WTC11 (cell line): ENCODE results near the gene FEV. TPM values are rescaled to one million over a fixed set of nuclear protein-coding genes. Genes with fewer than 3 reads are reported as not detected.

ENCODE experiments used
- ATAC-seq: fragments of 200-7000 bp; cut with Tn5 transposase; 2 replicates; pipeline ENCODE4 v1.10.0; 2021; ENCODE audit warnings: mild to moderate bottlenecking, moderate library complexity
- CTCF ChIA-PET: fragments of 300-600 bp; sonication (Branson Sonifier 250); formaldehyde crosslinking; loops from one replicate; lab custom pipeline; 2021; ENCODE audit warnings: antibody characterized with exemption; lab: Charles Lee
- POLR2A ChIA-PET: fragments of 350-600 bp; sonication (Branson Sonifier 250); formaldehyde crosslinking; loops from one replicate; lab custom pipeline; 2021; ENCODE audit warnings: antibody characterized with exemption; lab: Charles Lee
- DNase-seq: peaks from one replicate; pipeline ENCODE4 v3.0.0; 2021; ENCODE audit warnings: low spot score
- H3K27ac Mint-ChIP-seq: 2 replicates; pipeline ENCODE4 v1.8.0; 2021; ENCODE audit warnings: mixed read lengths
- H3K27me3 Mint-ChIP-seq: 2 replicates; pipeline ENCODE4 v1.8.0; 2021; ENCODE audit warnings: low read depth, mild to moderate bottlenecking, moderate library complexity, mixed read lengths
- H3K36me3 Mint-ChIP-seq: 2 replicates; pipeline ENCODE4 v1.8.0; 2021; ENCODE audit warnings: mixed read lengths
- H3K4me1 Mint-ChIP-seq: 2 replicates; pipeline ENCODE4 v1.8.0; 2022; ENCODE audit warnings: mixed read lengths
- H3K4me3 Mint-ChIP-seq: 2 replicates; pipeline ENCODE4 v1.8.0; 2021; ENCODE audit warnings: mild to moderate bottlenecking, moderate library complexity, mixed read lengths
- H3K9me3 Mint-ChIP-seq: 2 replicates; pipeline ENCODE4 v1.8.0; 2021; ENCODE audit warnings: mixed read lengths
- AFF4 ChIP-seq: sonication (generic); formaldehyde crosslinking; IDR thresholded peaks from 2 replicates; pipeline ENCODE4 v1.8.1; 2023; ENCODE audit warnings: mild to moderate bottlenecking, missing genetic modification reagents, borderline replicate concordance
- ATF2 ChIP-seq: sonication (generic); formaldehyde crosslinking; IDR thresholded peaks from 2 replicates; pipeline ENCODE4 v1.8.1; 2022; ENCODE audit warnings: low read depth, missing genetic modification reagents, borderline replicate concordance
- ATF6 ChIP-seq: sonication (generic); formaldehyde crosslinking; IDR thresholded peaks from 2 replicates; pipeline ENCODE4 v1.8.1; 2023; ENCODE audit warnings: mild to moderate bottlenecking, missing genetic modification reagents
- CBFB ChIP-seq: sonication (generic); formaldehyde crosslinking; IDR thresholded peaks from 2 replicates; pipeline ENCODE4 v1.8.1; 2022; ENCODE audit warnings: mild to moderate bottlenecking, low read depth, missing genetic modification reagents
- E2F4 ChIP-seq: sonication (generic); formaldehyde crosslinking; IDR thresholded peaks from 2 replicates; pipeline ENCODE4 v1.8.1; 2022; ENCODE audit warnings: low read depth, mild to moderate bottlenecking, moderate library complexity, missing genetic modification reagents, borderline replicate concordance
- E2F5 ChIP-seq: sonication (generic); formaldehyde crosslinking; IDR thresholded peaks from 2 replicates; pipeline ENCODE4 v1.8.1; 2022; ENCODE audit warnings: mild to moderate bottlenecking, moderate library complexity, missing genetic modification reagents
- ERG ChIP-seq: fragments of 250-450 bp; sonication (Bioruptor Pico); IDR thresholded peaks from 2 replicates; pipeline ENCODE4 v1.8.0; 2021; ENCODE audit warnings: mild to moderate bottlenecking
- JUN ChIP-seq: sonication (generic); formaldehyde crosslinking; IDR thresholded peaks from 2 replicates; pipeline ENCODE4 v1.8.0; 2023; ENCODE audit warnings: mild to moderate bottlenecking, missing genetic modification reagents
- RORB ChIP-seq: fragments of 250-450 bp; sonication (Bioruptor Pico); IDR thresholded peaks from 2 replicates; pipeline ENCODE4 v1.9.0; 2021; ENCODE audit warnings: mild to moderate bottlenecking
- STAT6 ChIP-seq: sonication (generic); formaldehyde crosslinking; conservative IDR thresholded peaks from 2 replicates; pipeline ENCODE4 v1.8.1; 2023; ENCODE audit warnings: mild to moderate bottlenecking, low read depth, missing genetic modification reagents, moderate library complexity
- ZBTB21 ChIP-seq: sonication (generic); formaldehyde crosslinking; IDR thresholded peaks from 2 replicates; pipeline ENCODE4 v1.8.1; 2023; ENCODE audit warnings: mild to moderate bottlenecking, missing genetic modification reagents, borderline replicate concordance
- ZBTB43 ChIP-seq: sonication (generic); formaldehyde crosslinking; IDR thresholded peaks from 2 replicates; pipeline ENCODE4 v1.8.1; 2023; ENCODE audit warnings: mild to moderate bottlenecking, missing genetic modification reagents
- ZNF263 ChIP-seq: sonication (generic); formaldehyde crosslinking; IDR thresholded peaks from 2 replicates; pipeline ENCODE4 v1.8.1; 2022; ENCODE audit warnings: low read depth, mild to moderate bottlenecking, moderate library complexity, missing genetic modification reagents
- ZNF396 ChIP-seq: fragments of 250-450 bp; sonication (Bioruptor Pico); IDR thresholded peaks from 2 replicates; pipeline ENCODE4 v1.8.0; 2021; ENCODE audit warnings: mild to moderate bottlenecking, moderate library complexity, borderline replicate concordance
- ZNF416 ChIP-seq: fragments of 250-450 bp; sonication (Bioruptor Pico); IDR thresholded peaks from 2 replicates; pipeline ENCODE4 v1.9.0; 2021; ENCODE audit warnings: mild to moderate bottlenecking, inconsistent platforms
- ZNF512 ChIP-seq: sonication (generic); formaldehyde crosslinking; IDR thresholded peaks from 2 replicates; pipeline ENCODE4 v1.8.1; 2022; ENCODE audit warnings: missing genetic modification reagents, borderline replicate concordance
- total RNA-seq: library from RNA; stranded (reverse); gene quantifications from 3 replicates; pipeline ENCODE4 v1.2.3, GENCODE V29; 2021

FEV gene
- total RNA-seq, 1 experiment from 2014 or later = not detected

- no peak for TF ChIP-seq AFF4 (CRISPR knock-in tag)
- TF ChIP-seq STAT6 (CRISPR knock-in tag) = no peak
- TF ChIP-seq ZNF416 (CRISPR knock-in tag) = no peak
Measured at GRCh38 chr2:218986148-218986761, 1.3 kb upstream of the FEV start (continued).

GRCh38 chr2:218985325-218986091 lies 524 bp upstream of the FEV start:
- ChIA-PET POLR2A (no interaction called here), CTCF (interaction anchor here (1.2 to 5.7 kb wide), 3 partner anchors 9 to 87 kb away, joined by 8 to 158 read pairs (median 9); partner anchors contain the start of gene CRYBA2)
- Mint-ChIP-seq H3K27me3 (peaks cover 98% of the 10 kb centered on the region), H3K36me3 (no peaks in the 10 kb centered on the region), H3K4me3 (peak overlapping the region; percentile 60), H3K9me3 (no peaks in the 10 kb centered on the region), H3K27ac (no peak overlapping the region), H3K4me1 (peaks cover 23% of the 10 kb centered on the region)
- DNase-seq = peak; percentile 70
- ATAC-seq = peak; percentile 12
- no peak for TF ChIP-seq ATF2 (CRISPR knock-in tag)
- no peak for TF ChIP-seq E2F4
- TF ChIP-seq ZBTB21 (CRISPR knock-in tag) = no peak
- no peak for TF ChIP-seq ZNF396 (CRISPR knock-in tag)
- no peak for TF ChIP-seq ZNF263
- no peak for TF ChIP-seq ERG (CRISPR knock-in tag)
- no peak for TF ChIP-seq RORB
- no peak for TF ChIP-seq E2F5
- no peak for TF ChIP-seq CBFB (CRISPR knock-in tag)
- TF ChIP-seq ATF6 (CRISPR knock-in tag) = no peak
- no peak for TF ChIP-seq ZNF512
- TF ChIP-seq ZBTB43 (CRISPR knock-in tag) = no peak
- no peak for TF ChIP-seq JUN (CRISPR knock-in tag)
